Keratinocyte (primary cell): Measurements from ENCODE around the gene CEBPE.

Experiments
- CTCF ChIP-seq, 3 experiments: IDR thresholded peaks in 1 of 3; conservative IDR thresholded peaks in 1 of 3; optimal IDR thresholded peaks in 1 of 3; 2 replicates in 2 of 3; 3 replicates in 1 of 3; pipeline versions ENCODE3 to v1.5.1; 2011; ENCODE audit warnings: low read length in 3 of 3, mild to moderate bottlenecking in 3 of 3, moderate library complexity in 2 of 3, control low read depth in 1 of 3, inconsistent platforms in 1 of 3; ENCODE audit not compliant: insufficient read depth in 2 of 3; ENCODE audit errors: extremely low read depth in 1 of 3
- EZH2 ChIP-seq: IDR thresholded peaks from one replicate; pipeline ENCODE4 v1.6.1; 2012; ENCODE audit warnings: inconsistent platforms, mild to moderate bottlenecking, low read length, moderate library complexity

GRCh38 chr14:23139874-23140273 is 20.8 kb upstream of the CEBPE start:
- no peak for TF ChIP-seq CTCF (optimal IDR thresholded peaks at IDR 0.05 in 1 of 3, IDR thresholded peaks at IDR 0.05 in 1 of 3, conservative IDR thresholded peaks at IDR 0.05 in 1 of 3; ENCODE audit: extremely low read depth in 1 of 3, insufficient read depth in 2 of 3, low read length in 3 of 3)
- TF ChIP-seq EZH2 = no peak
